GM12878 (cell line): Measurements from ENCODE around the gene CCP110. TPM values are rescaled to one million over a fixed set of nuclear protein-coding genes. Genes with fewer than 3 reads are reported as not detected.

Source experiments
- ATAC-seq: fragments of 200-7000 bp; cut with Tn5 transposase; 3 replicates; pipeline ENCODE4 v1.9.1; 2020; ENCODE audit warnings: mild to moderate bottlenecking, moderate library complexity
- BruUV-seq: library from RNA; stranded (reverse); fragments of 400-500 nt; replicated peaks from 2 replicates; lab custom pipeline; 2021; lab: Mats Ljungman, UMichigan
- CTCF ChIA-PET: fragments of 300-600 bp; sonication (Branson Sonifier 250); formaldehyde crosslinking; extraction: SDS; loops from one replicate; lab custom pipeline; 2021; ENCODE audit warnings: inconsistent platforms; lab: Yijun Ruan, JAX
- POLR2A ChIA-PET: fragments of 350-600 bp; formaldehyde crosslinking; extraction: SDS; loops from one replicate; lab custom pipeline; 2021; ENCODE audit warnings: inconsistent platforms; lab: Charles Lee
- RAD21 ChIA-PET: fragments of 300-600 bp; sonication (Branson Sonifier 250); formaldehyde crosslinking; loops from one replicate; lab custom pipeline; 2023; ENCODE audit warnings: antibody characterized with exemption; ENCODE audit not compliant: unreplicated experiment; lab: Charles Lee
- SMC1A ChIA-PET: fragments of 300-600 bp; sonication (Branson Sonifier 250); formaldehyde crosslinking; loops from one replicate; lab custom pipeline; 2023; ENCODE audit not compliant: unreplicated experiment, uncharacterized antibody; lab: Charles Lee
- DNase-seq: peaks from one replicate; pipeline ENCODE4 v3.0.0-alpha.2; 2011; ENCODE audit warnings: low read depth, low spot score
- FAIRE-seq: peaks from 3 replicates; lab custom pipeline; 2011; peaks lifted over from hg19 to GRCh38; lab: Jason Lieb, UNC
- H2AFZ ChIP-seq: 2 replicates; pipeline ENCODE4 v1.6.0; 2011; ENCODE audit warnings: low read depth, low read length, control low read depth; ENCODE audit not compliant: control insufficient read depth
- H3K27ac ChIP-seq: 2 replicates; pipeline ENCODE4 v1.5.1; 2011; ENCODE audit warnings: control low read depth; ENCODE audit not compliant: control insufficient read depth, insufficient read depth
- H3K27me3 ChIP-seq, 2 experiments: replicated peaks in 1 of 2; 2 replicates each; pipeline versions ENCODE4 v1.6.0 to v1.6.1; 2011; ENCODE audit warnings: low read length in 1 of 2; ENCODE audit not compliant: control insufficient read depth in 2 of 2, insufficient read depth in 2 of 2
- H3K36me3 ChIP-seq, 2 experiments: 2 replicates each; pipeline ENCODE4 v1.5.1; 2011; ENCODE audit warnings: low read length in 1 of 2; ENCODE audit not compliant: control insufficient read depth in 2 of 2, insufficient read depth in 2 of 2
- H3K4me1 ChIP-seq: 2 replicates; pipeline ENCODE4 v1.6.1; 2011; ENCODE audit warnings: mild to moderate bottlenecking, low read length, moderate library complexity, mixed read lengths; ENCODE audit not compliant: control insufficient read depth, insufficient read depth
- H3K4me2 ChIP-seq: 2 replicates; pipeline ENCODE4 v1.6.0; 2011; ENCODE audit warnings: control low read depth; ENCODE audit not compliant: control insufficient read depth, insufficient read depth
- H3K4me3 ChIP-seq: fragments of 200-600 bp; sonication (generic); 2 replicates; pipeline ENCODE4 v1.5.1; 2016
- H3K79me2 ChIP-seq: 2 replicates; pipeline ENCODE4 v1.6.0; 2011; ENCODE audit warnings: low read length; ENCODE audit not compliant: control insufficient read depth, insufficient read depth
- H3K9ac ChIP-seq: 2 replicates; pipeline ENCODE4 v1.8.0; 2011; ENCODE audit warnings: low read length, control low read depth, mixed read lengths; ENCODE audit not compliant: control insufficient read depth, insufficient read depth
- H3K9me3 ChIP-seq: replicated peaks from 3 replicates; pipeline ENCODE4 v1.5.1; 2011; ENCODE audit warnings: mild to moderate bottlenecking, low read length; ENCODE audit not compliant: control insufficient read depth, insufficient read depth
- H4K20me1 ChIP-seq: 2 replicates; pipeline ENCODE4 v1.6.0; 2011; ENCODE audit not compliant: control insufficient read depth, insufficient read depth
- BHLHE40 ChIP-seq, 2 experiments: fragments of 450-650 bp in 1 of 2; IDR thresholded peaks; 2 replicates each; pipeline ENCODE4 v1.6.1; 2011 to 2017; ENCODE audit warnings: low read depth in 2 of 2, borderline replicate concordance in 1 of 2, improper control_type of control experiment in 1 of 2, low read length in 1 of 2, mild to moderate bottlenecking in 1 of 2
- CBX3 ChIP-seq: fragments of 200-600 bp; sonication (generic); IDR thresholded peaks from 2 replicates; pipeline ENCODE4 v1.6.1; 2016; ENCODE audit warnings: low read depth, borderline replicate concordance
- NFXL1 ChIP-seq: fragments of 450-650 bp; IDR thresholded peaks from 2 replicates; pipeline ENCODE4 v1.6.1; 2017; ENCODE audit warnings: antibody characterized with exemption, mild to moderate bottlenecking, borderline replicate concordance
- SMC3 ChIP-seq: IDR thresholded peaks from 2 replicates; pipeline ENCODE4 v1.6.1; 2011; ENCODE audit warnings: low read length, improper control_type of control experiment, borderline replicate concordance
- ZNF24 ChIP-seq: fragments of 450-650 bp; IDR thresholded peaks from 2 replicates; pipeline ENCODE4 v1.6.1; 2017; ENCODE audit warnings: antibody characterized with exemption, mild to moderate bottlenecking
- whole genome bisulfite sequencing: methylation state at CpG from one replicate; pipeline ENCODE4 v1.1.6; 2016; ENCODE audit warnings: low lambda C conversion rate; ENCODE audit not compliant: insufficient replicate concordance, insufficient coverage; ENCODE audit errors: missing lambda C conversion rate; 5-methylcytosine and 5-hydroxymethylcytosine counted together
- in situ Hi-C: fragments of 300-500 bp; cut with MboI; formaldehyde crosslinking; loops from 9 replicates; pipeline ENCODE4 v1.14.3; 2018; ENCODE audit warnings: mixed read lengths
- intact Hi-C: fragments of 100-400 bp; cut with micrococcal nuclease; formaldehyde crosslinking; loops from one replicate; pipeline ENCODE4 v1.14.2; 2022; ENCODE audit not compliant: unreplicated experiment
- polyA plus RNA-seq, 11 experiments: library from polyadenylated mRNA; depleted of rRNA in 4 of 11; unstranded in 6 of 11; stranded (reverse) in 5 of 11; fragments of >200 nt; fragmentation: Nextera tagmentation in 4 of 11; fragmentation: Illumina TruSeq in 1 of 11; extraction: Ambion mirVana in 4 of 11; extraction: Trizol in 1 of 11; gene quantifications; 1 replicate in 1 of 11; 2 replicates in 10 of 11; pipeline versions ENCODE4 v1.2.1 to v1.2.3, GENCODE V29; 2011 to 2016; ENCODE audit warnings: inconsistent platforms in 2 of 11, missing spikeins in 2 of 11, low read depth in 1 of 11
- total RNA-seq, 4 experiments: library from RNA; depleted of rRNA in 3 of 4; stranded (reverse); fragments of >200 nt in 3 of 4; fragmentation: Illumina TruSeq in 1 of 4; extraction: Trizol in 1 of 4; gene quantifications; 2 replicates each; pipeline versions ENCODE4 v1.2.1 to v1.2.3, GENCODE V29; 2013 to 2021

The CCP110 gene
- total and polyA plus RNA-seq, 10 of the 15 experiments (the other 5 are each of a cell fraction or from before 2014, with no cell fraction given) = 6.4 to 38.1 (median 26.7) TPM

DNA sequence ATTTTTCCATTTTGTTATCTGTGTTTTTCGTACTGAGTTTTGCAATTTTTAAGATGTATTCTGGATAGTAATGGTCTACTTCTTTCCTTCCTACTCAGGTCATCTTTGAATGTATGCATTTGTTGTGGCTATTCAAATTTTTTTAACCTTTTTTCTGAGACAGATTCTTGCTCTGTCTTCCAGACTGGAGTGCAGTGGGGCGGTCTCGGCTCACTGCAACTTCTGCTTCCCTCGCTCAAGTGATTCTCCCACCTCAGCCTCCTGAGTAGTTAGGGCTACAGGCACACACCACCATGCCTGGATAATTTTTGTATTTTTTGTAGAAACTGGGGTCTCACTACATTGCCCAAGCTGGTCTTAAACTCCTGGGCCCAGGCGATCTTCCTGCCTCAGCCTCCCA, 65.4 kb downstream of the CCP110 start (continued):
- TF ChIP-seq CBX3 = no peak
- no peak for TF ChIP-seq NFXL1
- no peak for TF ChIP-seq SMC3

DNA sequence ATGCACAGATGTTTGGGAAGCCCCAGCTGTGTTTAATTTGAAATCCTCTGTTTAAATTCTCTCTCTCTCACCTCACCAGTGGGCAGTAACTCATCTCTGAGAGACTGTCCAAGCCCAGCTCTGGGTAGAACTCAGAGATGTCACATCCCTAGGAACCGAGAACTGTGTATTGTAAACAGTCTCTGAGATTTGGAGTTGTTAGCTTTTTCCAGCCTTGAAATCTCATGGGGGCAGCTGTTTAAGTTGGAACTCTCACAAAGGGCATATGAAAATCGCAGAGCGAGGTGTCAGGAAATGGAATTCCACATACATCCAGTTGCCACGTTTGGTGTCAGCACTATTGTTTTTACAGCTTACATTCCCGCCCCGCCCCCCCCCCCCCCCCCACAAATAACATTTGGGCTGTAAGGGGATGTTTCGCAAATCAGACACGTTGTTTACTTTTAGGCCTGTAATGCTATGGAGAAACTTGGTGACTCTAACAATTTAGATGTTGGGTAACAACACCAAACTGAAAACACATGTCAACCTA, 66.1 kb downstream of the CCP110 start:
- H3K9ac ChIP-seq = no peak overlapping the region
- no peaks in the 10 kb centered on the region for H4K20me1 ChIP-seq
- intact Hi-C loops = no loop called here
- H2AFZ ChIP-seq = no peak overlapping the region
- in situ Hi-C loops = no loop called here
- BruUV-seq = no TSS peak
- SMC1A ChIA-PET = no interaction called here
- H3K27me3 ChIP-seq = no peaks in the 10 kb centered on the region
- TF ChIP-seq BHLHE40 (IDR thresholded peaks at IDR 0.05; ENCODE audit: borderline replicate concordance in 1 of 2, low read depth in 2 of 2, low read length in 1 of 2) = no peak
- TF ChIP-seq ZNF24 = no peak
- H3K4me2 ChIP-seq = no peak overlapping the region
- POLR2A ChIA-PET = no interaction called here
- H3K4me3 ChIP-seq = no peak overlapping the region
- H3K36me3 ChIP-seq = peaks cover 4 to 5% of the 10 kb centered on the region in 2 experiments
- no peak for DNase-seq
- 92% methylated on average over 6 of the region's 8 CpGs for WGBS
- H3K4me1 ChIP-seq = no peaks in the 10 kb centered on the region
- no peaks in the 10 kb centered on the region for H3K79me2 ChIP-seq
- no peak for ATAC-seq
- H3K27ac ChIP-seq = no peak overlapping the region
- CTCF ChIA-PET = interaction anchor here (0.8 to 1.9 kb wide), 4 partner anchors 9 to 87 kb away, joined by 3 to 9 read pairs (median 4); no protein-coding TSS in a partner anchor
- RAD21 ChIA-PET = interaction anchor here (1.2 kb wide), 1 partner anchor 10 kb away, joined by 3 read pairs; no protein-coding TSS in a partner anchor
- no peak for FAIRE-seq
- no peaks in the 10 kb centered on the region for H3K9me3 ChIP-seq
